NCI-H187 treated with DMSO at 0.1 percent for 48 hours (cell line): ENCODE results near the gene SNRPE.

ENCODE experiments used
- DNase-seq: peaks from one replicate; lab custom pipeline; 2025; lab: John Stamatoyannopoulos, UW

Gene SNRPE

GRCh38 chr1:203880606-203881005 is 19.2 kb downstream of the SNRPE start:
- DNase-seq: no peak

- DNase-seq: no peak
Observed at GRCh38 chr1:203888807-203889251, 27.4 kb downstream of the SNRPE start.

GRCh38 chr1:203891950-203892349 is 30.6 kb downstream of the SNRPE start:
- no peak for DNase-seq

DNA sequence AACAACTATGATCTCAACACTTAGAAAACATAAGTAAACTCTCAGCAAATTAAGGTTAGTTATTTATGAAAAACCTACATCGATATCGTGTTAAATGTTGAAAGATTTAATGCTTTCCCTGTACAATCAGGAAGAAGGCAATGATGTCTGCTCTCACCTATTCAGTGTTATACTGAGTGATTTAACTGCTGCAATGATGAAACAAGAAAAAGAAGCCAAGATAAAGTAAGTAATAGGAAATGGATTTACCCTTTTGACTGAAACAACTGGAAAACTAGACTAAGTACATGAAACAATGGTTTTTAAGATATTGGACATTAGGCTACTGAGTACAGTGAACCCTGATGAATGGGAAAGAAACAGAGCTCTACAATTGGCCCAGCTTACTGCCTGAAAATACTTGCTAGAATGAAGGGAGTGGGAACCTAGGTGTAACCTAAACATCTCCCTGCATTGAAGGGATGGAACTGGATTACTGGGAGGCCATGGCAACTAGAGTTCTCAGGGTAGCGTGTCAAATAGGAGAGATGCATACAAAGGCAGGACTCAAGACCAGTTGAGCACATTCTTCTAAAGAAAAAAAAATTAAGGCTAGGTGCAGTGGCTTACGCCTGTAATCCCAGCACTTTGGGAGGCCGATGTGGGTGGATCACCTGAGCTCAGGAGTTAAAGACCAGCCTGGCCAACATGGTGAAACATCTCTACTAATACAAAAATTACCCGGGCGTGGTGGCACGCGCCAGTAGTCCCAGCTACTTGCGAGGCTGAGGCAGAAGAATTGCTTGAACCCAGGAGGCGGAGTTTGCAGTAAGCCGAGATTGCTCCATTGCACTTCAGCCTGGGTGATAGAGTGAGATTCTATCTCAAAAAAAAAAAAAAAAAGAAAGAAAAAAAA is 37.3 kb downstream of the SNRPE start:
- no peak for DNase-seq

- DNase-seq: no peak
Observed at GRCh38 chr1:203899353-203899716, 37.9 kb downstream of the SNRPE start.

- DNase-seq: no peak
Observed at GRCh38 chr1:203899869-203900714, 38.7 kb downstream of the SNRPE start.

- DNase-seq: no peak
Observed at GRCh38 chr1:203901581-203901980, 40.2 kb downstream of the SNRPE start.

GRCh38 chr1:203905275-203905674 is 43.9 kb downstream of the SNRPE start:
- DNase-seq: no peak

GRCh38 chr1:203906932-203907331 is 45.5 kb downstream of the SNRPE start:
- no peak for DNase-seq

GRCh38 chr1:203907901-203908300 is 46.5 kb downstream of the SNRPE start:
- DNase-seq: no peak

- DNase-seq: no peak
Observed at GRCh38 chr1:203911806-203912205, 50.4 kb downstream of the SNRPE start.

DNA sequence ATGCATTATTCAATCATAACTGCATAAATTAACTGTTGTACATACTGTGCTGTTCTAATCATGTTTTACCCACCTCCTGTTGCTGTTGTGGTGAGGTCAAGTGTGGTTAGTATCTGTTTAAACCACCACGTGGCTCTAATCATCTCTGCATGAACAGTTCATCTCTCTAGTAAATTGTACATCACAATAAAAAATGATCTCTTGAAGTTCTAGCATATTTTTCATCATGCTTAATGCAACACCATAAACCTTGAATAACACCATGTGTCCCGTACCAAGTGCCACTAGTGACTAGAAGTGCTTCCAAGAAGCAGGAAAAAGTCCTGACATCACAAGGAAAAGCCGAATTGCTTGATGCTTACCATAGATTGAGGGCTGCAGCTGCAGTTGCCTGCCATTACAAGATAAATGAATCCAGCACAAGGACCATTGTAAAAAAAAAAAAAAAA is 51.7 kb downstream of the SNRPE start:
- DNase-seq: peak; percentile 78

DNA sequence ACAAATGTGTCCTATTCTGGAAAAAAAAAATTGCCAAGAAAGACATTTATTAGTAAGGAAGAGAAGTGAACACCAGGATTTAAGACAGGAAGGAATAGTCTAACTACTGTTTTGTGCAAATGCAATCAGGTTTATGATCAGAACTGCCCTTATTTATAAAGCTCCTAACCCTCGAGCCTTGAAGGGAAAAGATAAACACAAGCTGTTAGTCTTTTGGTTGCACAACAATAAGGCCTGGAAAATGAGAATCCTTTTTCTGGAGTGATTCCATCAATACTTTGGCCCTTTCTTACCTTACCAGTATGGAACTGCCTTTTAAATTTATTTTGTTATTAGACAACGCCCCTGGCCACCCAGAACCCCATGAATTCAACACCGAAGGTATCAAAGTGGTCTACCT is 52.9 kb downstream of the SNRPE start:
- DNase-seq: no peak

DNA sequence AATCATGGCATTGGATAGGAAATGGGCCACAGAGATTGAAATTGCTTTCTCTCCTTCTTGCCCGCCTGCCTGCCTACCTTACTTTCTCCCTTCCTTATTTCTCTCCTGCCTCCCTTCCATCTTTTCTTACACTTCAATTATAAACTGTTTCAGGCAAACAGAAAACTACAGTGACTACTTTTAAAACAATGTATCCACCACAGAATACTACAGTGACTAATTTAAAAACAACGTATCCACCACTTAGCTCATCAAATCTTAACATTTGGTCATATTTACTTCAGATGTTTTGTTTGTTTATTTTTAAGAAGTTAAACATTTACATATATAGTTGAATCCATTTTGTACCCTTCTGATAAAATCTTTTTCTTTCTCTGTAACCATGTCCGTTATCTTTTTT is 54.4 kb downstream of the SNRPE start:
- no peak for DNase-seq

GRCh38 chr1:203916756-203917155 is 55.4 kb downstream of the SNRPE start:
- no peak for DNase-seq
